ENCODE data around the gene NMNAT3.

GRCh38 chr3:139523718-139524117 lies 154.1 kb downstream of the NMNAT3 start:
- no peak for TF ChIP-seq CTCF (IDR thresholded peaks at IDR 0.05 in 4 of 5, conservative IDR thresholded peaks at IDR 0.05 in 1 of 5)
- no peak for TF ChIP-seq POLR2A (IDR thresholded peaks at IDR 0.05)
